ENCODE data around the gene LAMTOR1. TPM values are rescaled to one million over a fixed set of nuclear protein-coding genes. Genes with fewer than 3 reads are reported as not detected.

Gene LAMTOR1
- total RNA-seq, 1 experiment from 2014 or later = 96.3 TPM

DNA sequence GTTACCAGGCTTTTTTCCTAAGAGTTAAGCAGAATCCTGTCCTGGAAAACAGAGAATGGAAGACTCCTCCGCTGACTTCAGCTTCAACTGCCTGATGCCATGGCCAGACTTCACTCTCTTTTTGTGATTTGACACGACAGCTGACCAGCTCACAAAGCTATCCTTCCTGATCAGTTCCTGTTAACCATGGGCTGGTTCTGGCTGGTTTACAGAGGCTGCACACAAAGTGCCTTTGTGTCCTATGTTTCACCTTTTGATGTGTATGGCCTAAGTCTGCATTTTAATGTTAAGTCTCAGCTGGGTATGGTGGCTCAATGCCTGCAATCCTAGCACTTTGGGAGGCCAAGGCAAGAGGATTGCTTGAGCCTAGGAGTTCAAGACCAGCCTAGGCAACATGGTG lies 43.5 kb upstream of the LAMTOR1 start:
- no peak overlapping the region for H2BK120ac ChIP-seq (ENCODE audit: low read depth, low read length, poor library complexity, severe bottlenecking)
- H2AFZ ChIP-seq (ENCODE audit: low read length) = no peak overlapping the region
- H3T11ph ChIP-seq (ENCODE audit: low read length) = no peak overlapping the region
- no peak overlapping the region for H2BK12ac ChIP-seq (ENCODE audit: insufficient read length, low read depth, low read length)
- H2BK20ac ChIP-seq (ENCODE audit: low read depth, low read length, poor library complexity, severe bottlenecking) = no peak overlapping the region
- H3K27ac ChIP-seq (ENCODE audit: insufficient read length, low read depth, low read length) = no peak overlapping the region
- no peaks in the 10 kb centered on the region for H3K79me1 ChIP-seq (ENCODE audit: insufficient read depth, low read depth, low read length, poor library complexity, severe bottlenecking)
- H3K36me3 Mint-ChIP-seq (ENCODE audit: insufficient read depth in 1 of 3, low read depth in 3 of 3) = no peaks in the 10 kb centered on the region; a peak in 1 of 7 replicates
- no peak overlapping the region for H2BK5ac ChIP-seq (ENCODE audit: insufficient read length, low read length)
- WGBS (ENCODE audit: extremely low coverage, insufficient read length, low lambda C conversion rate) = no CpG with 5 or more reads among the region's 2 CpGs
- H3K4ac ChIP-seq (ENCODE audit: low read depth, low read length) = no peak overlapping the region
- H3K23me2 ChIP-seq (ENCODE audit: insufficient read length, low read depth, low read length, poor library complexity, severe bottlenecking) = no peaks in the 10 kb centered on the region
- H3K79me2 ChIP-seq (ENCODE audit: insufficient read depth, low read length) = no peaks in the 10 kb centered on the region
- H3K23ac ChIP-seq (ENCODE audit: insufficient read length, low read depth, low read length) = no peak overlapping the region
- no peak overlapping the region for H2BK15ac ChIP-seq (ENCODE audit: low read depth, low read length)
- no peaks in the 10 kb centered on the region for H3K9me3 ChIP-seq (ENCODE audit: control insufficient read depth, low read depth, low read length)
- H4K20me1 ChIP-seq (ENCODE audit: control insufficient read depth, insufficient read depth, insufficient read length) = no peaks in the 10 kb centered on the region
- peaks cover 10% of the 10 kb centered on the region for H3K27me3 Mint-ChIP-seq (ENCODE audit: low read depth)
- H2AK5ac ChIP-seq (ENCODE audit: insufficient read length, low read length) = no peak overlapping the region
- peaks cover 0 to 3% of the 10 kb centered on the region in 2 experiments; a peak in 1 of 4 replicates for H3K4me1 Mint-ChIP-seq
- no peak overlapping the region for H4K91ac ChIP-seq (ENCODE audit: insufficient read length, low read depth, low read length)
- TF ChIP-seq, protein P1, sequence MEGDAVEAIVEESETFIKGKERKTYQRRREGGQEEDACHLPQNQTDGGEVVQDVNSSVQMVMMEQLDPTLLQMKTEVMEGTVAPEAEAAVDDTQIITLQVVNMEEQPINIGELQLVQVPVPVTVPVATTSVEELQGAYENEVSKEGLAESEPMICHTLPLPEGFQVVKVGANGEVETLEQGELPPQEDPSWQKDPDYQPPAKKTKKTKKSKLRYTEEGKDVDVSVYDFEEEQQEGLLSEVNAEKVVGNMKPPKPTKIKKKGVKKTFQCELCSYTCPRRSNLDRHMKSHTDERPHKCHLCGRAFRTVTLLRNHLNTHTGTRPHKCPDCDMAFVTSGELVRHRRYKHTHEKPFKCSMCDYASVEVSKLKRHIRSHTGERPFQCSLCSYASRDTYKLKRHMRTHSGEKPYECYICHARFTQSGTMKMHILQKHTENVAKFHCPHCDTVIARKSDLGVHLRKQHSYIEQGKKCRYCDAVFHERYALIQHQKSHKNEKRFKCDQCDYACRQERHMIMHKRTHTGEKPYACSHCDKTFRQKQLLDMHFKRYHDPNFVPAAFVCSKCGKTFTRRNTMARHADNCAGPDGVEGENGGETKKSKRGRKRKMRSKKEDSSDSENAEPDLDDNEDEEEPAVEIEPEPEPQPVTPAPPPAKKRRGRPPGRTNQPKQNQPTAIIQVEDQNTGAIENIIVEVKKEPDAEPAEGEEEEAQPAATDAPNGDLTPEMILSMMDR (conservative IDR thresholded peaks at IDR 0.05) = no peak
- no peak overlapping the region for H3K18ac ChIP-seq (ENCODE audit: insufficient read length, low read depth, low read length)
- H3K27me3 ChIP-seq (ENCODE audit: insufficient read depth, low read length) = no peaks in the 10 kb centered on the region
- no peaks in the 10 kb centered on the region for H3K4me1 ChIP-seq (ENCODE audit: insufficient read depth, low read length)
- no peak overlapping the region for H3K56ac ChIP-seq (ENCODE audit: insufficient read length, low read depth, low read length)
- H3K14ac ChIP-seq (ENCODE audit: insufficient read depth, low read length) = no peak overlapping the region
- H3K4me3 Mint-ChIP-seq = no peak overlapping the region
- no peak for DNase-seq
- H4K8ac ChIP-seq (replicated peaks; ENCODE audit: insufficient read length, low read depth, low read length) = no peak overlapping the region
- no peak overlapping the region for H4K5ac ChIP-seq (ENCODE audit: insufficient read length, low read depth, low read length)
- no peak overlapping the region for H3K27ac Mint-ChIP-seq
- H3K9ac ChIP-seq (ENCODE audit: extremely low read depth, insufficient read length, low read length) = no peak overlapping the region
- peaks cover 0 to 5% of the 10 kb centered on the region in 2 experiments; a peak in 3 of 5 replicates for H3K9me3 Mint-ChIP-seq
- no peak overlapping the region for H3K4me2 ChIP-seq (ENCODE audit: insufficient read depth, insufficient read length, low read length)

Measured in H9 (cell line).